CD14-positive monocyte (primary cell): ENCODE data around the gene SLC25A33. TPM values are rescaled to one million over a fixed set of nuclear protein-coding genes. Genes with fewer than 3 reads are reported as not detected.

Experiments
- DNase-seq, 3 donors: peaks; one replicate each; pipeline ENCODE4 v3.0.0-alpha.2; 2011 to 2022
- H2AFZ ChIP-seq: 2 replicates; pipeline ENCODE4 v1.6.0; 2012; ENCODE audit warnings: mild to moderate bottlenecking, low read depth, low read length, inconsistent platforms; ENCODE audit not compliant: insufficient read depth, poor library complexity, severe bottlenecking
- H3K27ac ChIP-seq, 2 donors: 1 replicate in 1 of 2; 2 replicates in 1 of 2; pipeline ENCODE4 v1.5.1; 2012 to 2013; ENCODE audit warnings: low read length in 2 of 2, control low read depth in 1 of 2, inconsistent platforms in 1 of 2, low read depth in 1 of 2, mild to moderate bottlenecking in 1 of 2
- H3K27me3 ChIP-seq, 2 donors: one replicate each; pipeline versions ENCODE4 v1.6.0 to v1.6.1; 2011 to 2013; ENCODE audit warnings: low read length in 2 of 2; ENCODE audit not compliant: control insufficient read depth in 2 of 2, insufficient read depth in 2 of 2
- H3K36me3 ChIP-seq, 2 donors: replicated peaks in 1 of 2; 1 replicate in 1 of 2; 2 replicates in 1 of 2; pipeline versions ENCODE4 v1.5.1 to v1.6.1; 2012 to 2013; ENCODE audit warnings: low read length in 2 of 2, control low read depth in 1 of 2, inconsistent platforms in 1 of 2, mild to moderate bottlenecking in 1 of 2; ENCODE audit not compliant: insufficient read depth in 2 of 2, control insufficient read depth in 1 of 2
- H3K4me1 ChIP-seq, 2 donors: 1 replicate in 1 of 2; 2 replicates in 1 of 2; pipeline versions ENCODE4 v1.5.1 to v1.6.1; 2012 to 2013; ENCODE audit warnings: low read length in 2 of 2, control low read depth in 1 of 2, inconsistent platforms in 1 of 2, mild to moderate bottlenecking in 1 of 2, moderate library complexity in 1 of 2; ENCODE audit not compliant: insufficient read depth in 2 of 2, control insufficient read depth in 1 of 2
- H3K4me2 ChIP-seq: replicated peaks from 2 replicates; pipeline ENCODE3; 2012; ENCODE audit warnings: low read length, moderate library complexity, mild to moderate bottlenecking; ENCODE audit not compliant: poor library complexity, severe bottlenecking; ENCODE audit errors: extremely low read depth
- H3K4me3 ChIP-seq, 3 experiments: fragments of 200-600 bp in 1 of 3; sonication (generic) in 1 of 3; replicated peaks in 1 of 3; 1 replicate in 2 of 3; 2 replicates in 1 of 3; pipeline ENCODE4 v1.5.1; 2011 to 2013; ENCODE audit warnings: low read length in 3 of 3, mild to moderate bottlenecking in 3 of 3, control low read depth in 2 of 3, low read depth in 2 of 3, inconsistent platforms in 1 of 3, moderate library complexity in 1 of 3
- H3K79me2 ChIP-seq: 2 replicates; pipeline ENCODE4 v1.6.0; 2012; ENCODE audit warnings: mild to moderate bottlenecking, control low read depth, inconsistent platforms, low read length, moderate library complexity; ENCODE audit not compliant: insufficient read depth
- H3K9ac ChIP-seq: 2 replicates; pipeline ENCODE4 v1.6.0; 2017; ENCODE audit warnings: low read length, mild to moderate bottlenecking; ENCODE audit not compliant: insufficient read depth, poor library complexity, severe bottlenecking
- H3K9me3 ChIP-seq, 2 donors: replicated peaks in 1 of 2; 1 replicate in 1 of 2; 2 replicates in 1 of 2; pipeline versions ENCODE4 v1.5.1 to v1.6.1; 2012 to 2013; ENCODE audit warnings: low read length in 2 of 2, control low read depth in 1 of 2; ENCODE audit not compliant: control insufficient read depth in 1 of 2, insufficient read depth in 1 of 2
- H4K20me1 ChIP-seq: 2 replicates; pipeline ENCODE4 v1.6.0; 2012; ENCODE audit warnings: mild to moderate bottlenecking, low read length, control low read depth, moderate library complexity; ENCODE audit not compliant: insufficient read depth
- H3K27ac Mint-ChIP-seq, 7 donors: one replicate each; pipeline ENCODE4 v1.8.0; 2020; ENCODE audit warnings: mild to moderate bottlenecking in 7 of 7, mixed read lengths in 7 of 7, moderate library complexity in 6 of 7, inconsistent platforms in 2 of 7
- H3K27me3 Mint-ChIP-seq, 3 donors: one replicate each; pipeline ENCODE4 v1.8.0; 2021 to 2022; ENCODE audit warnings: low read depth in 3 of 3, mild to moderate bottlenecking in 3 of 3, mixed read lengths in 3 of 3, moderate library complexity in 3 of 3, inconsistent platforms in 1 of 3
- H3K36me3 Mint-ChIP-seq, 2 donors: one replicate each; pipeline ENCODE4 v1.8.0; 2020; ENCODE audit warnings: mixed read lengths in 2 of 2, inconsistent platforms in 1 of 2, mild to moderate bottlenecking in 1 of 2
- H3K4me1 Mint-ChIP-seq: one replicate; pipeline ENCODE4 v1.8.0; 2020; ENCODE audit warnings: mild to moderate bottlenecking, mixed read lengths
- H3K4me3 Mint-ChIP-seq, 2 donors: one replicate each; pipeline ENCODE4 v1.8.0; 2020; ENCODE audit warnings: mild to moderate bottlenecking in 2 of 2, mixed read lengths in 2 of 2, moderate library complexity in 1 of 2
- H3K9me3 Mint-ChIP-seq, 7 donors: one replicate each; pipeline ENCODE4 v1.8.0; 2020 to 2022; ENCODE audit warnings: mixed read lengths in 7 of 7, mild to moderate bottlenecking in 6 of 7, moderate library complexity in 6 of 7, inconsistent platforms in 2 of 7
- WGBS: methylation state at CpG from one replicate; pipeline ENCODE4 v1.1.5; 2013; ENCODE audit warnings: missing lambda C conversion rate; ENCODE audit not compliant: insufficient coverage; 5-methylcytosine and 5-hydroxymethylcytosine counted together
- intact Hi-C, 2 donors: fragments of 100-400 bp; cut with micrococcal nuclease; formaldehyde crosslinking; loops; one replicate each; pipeline versions ENCODE4 v1.15.0 to v1.15.1; 2023
- polyA plus RNA-seq, 3 donors: library from polyadenylated mRNA; depleted of rRNA in 1 of 3; unstranded in 2 of 3; stranded (reverse) in 1 of 3; fragments of 300-500 nt in 2 of 3; fragments of >200 nt in 1 of 3; fragmentation: Illumina TruSeq in 2 of 3; gene quantifications; 1 replicate in 2 of 3; 2 replicates in 1 of 3; pipeline ENCODE4 v1.2.3, GENCODE V29; 2012 to 2021
- TF ChIP-seq, protein P1 (sequence below): fragments of 200-600 bp; IDR thresholded peaks from one replicate; pipeline ENCODE4 v1.8.0; 2022; ENCODE audit warnings: antibody characterized with exemption, mild to moderate bottlenecking

Gene SLC25A33
- polyA plus RNA-seq, 3 donors: 2.3 to 6.4 (median 4.4) TPM

DNA sequence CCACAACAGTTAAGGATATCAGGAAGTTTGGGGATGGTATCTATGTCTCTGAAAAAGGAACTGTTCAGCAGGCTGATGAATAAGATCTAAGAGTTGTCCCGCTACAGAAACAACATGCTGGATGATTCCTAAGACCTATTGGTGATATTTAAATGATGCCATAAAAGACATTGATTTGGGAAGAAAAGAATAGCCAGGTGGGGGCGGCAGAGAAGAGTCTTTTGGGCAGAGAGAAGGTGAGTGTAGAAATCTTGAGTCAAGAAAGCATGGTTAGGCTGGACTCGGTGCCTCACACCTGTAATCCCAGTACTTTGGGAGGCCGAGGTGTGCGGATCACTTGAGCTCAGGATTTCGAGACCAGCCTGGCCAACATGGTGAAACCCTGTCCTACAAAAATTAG is 37.6 kb downstream of the SLC25A33 start:
- H4K20me1 ChIP-seq: no peaks in the 10 kb centered on the region
- Mint-ChIP-seq H3K27me3 (peaks cover 0 to 2% (median 0%) of the 10 kb centered on the region in 3 donors), H3K36me3 (peaks cover 53 to 66% of the 10 kb centered on the region in 2 donors), H3K9me3 (no peaks in the 10 kb centered on the region), H3K4me3 (no peak overlapping the region), H3K4me1 (no peaks in the 10 kb centered on the region), H3K27ac (peak overlapping the region in 1 of 7 donors; percentile 12)
- 96% methylated on average over 6 of the region's 6 CpGs for WGBS
- no peak overlapping the region for H3K4me2 ChIP-seq
- intact Hi-C loops: no loop called here
- peaks cover 26 to 64% of the 10 kb centered on the region in 2 donors for H3K36me3 ChIP-seq
- TF ChIP-seq, protein P1, sequence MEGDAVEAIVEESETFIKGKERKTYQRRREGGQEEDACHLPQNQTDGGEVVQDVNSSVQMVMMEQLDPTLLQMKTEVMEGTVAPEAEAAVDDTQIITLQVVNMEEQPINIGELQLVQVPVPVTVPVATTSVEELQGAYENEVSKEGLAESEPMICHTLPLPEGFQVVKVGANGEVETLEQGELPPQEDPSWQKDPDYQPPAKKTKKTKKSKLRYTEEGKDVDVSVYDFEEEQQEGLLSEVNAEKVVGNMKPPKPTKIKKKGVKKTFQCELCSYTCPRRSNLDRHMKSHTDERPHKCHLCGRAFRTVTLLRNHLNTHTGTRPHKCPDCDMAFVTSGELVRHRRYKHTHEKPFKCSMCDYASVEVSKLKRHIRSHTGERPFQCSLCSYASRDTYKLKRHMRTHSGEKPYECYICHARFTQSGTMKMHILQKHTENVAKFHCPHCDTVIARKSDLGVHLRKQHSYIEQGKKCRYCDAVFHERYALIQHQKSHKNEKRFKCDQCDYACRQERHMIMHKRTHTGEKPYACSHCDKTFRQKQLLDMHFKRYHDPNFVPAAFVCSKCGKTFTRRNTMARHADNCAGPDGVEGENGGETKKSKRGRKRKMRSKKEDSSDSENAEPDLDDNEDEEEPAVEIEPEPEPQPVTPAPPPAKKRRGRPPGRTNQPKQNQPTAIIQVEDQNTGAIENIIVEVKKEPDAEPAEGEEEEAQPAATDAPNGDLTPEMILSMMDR: no peak
- no peaks in the 10 kb centered on the region for H3K79me2 ChIP-seq
- H3K9ac ChIP-seq: no peak overlapping the region
- no peak overlapping the region for H2AFZ ChIP-seq
- H3K27me3 ChIP-seq: no peaks in the 10 kb centered on the region
- H3K9me3 ChIP-seq: no peaks in the 10 kb centered on the region
- H3K4me3 ChIP-seq: no peak overlapping the region
- H3K4me1 ChIP-seq: no peaks in the 10 kb centered on the region
- H3K27ac ChIP-seq: no peak overlapping the region
- no peak for DNase-seq

DNA sequence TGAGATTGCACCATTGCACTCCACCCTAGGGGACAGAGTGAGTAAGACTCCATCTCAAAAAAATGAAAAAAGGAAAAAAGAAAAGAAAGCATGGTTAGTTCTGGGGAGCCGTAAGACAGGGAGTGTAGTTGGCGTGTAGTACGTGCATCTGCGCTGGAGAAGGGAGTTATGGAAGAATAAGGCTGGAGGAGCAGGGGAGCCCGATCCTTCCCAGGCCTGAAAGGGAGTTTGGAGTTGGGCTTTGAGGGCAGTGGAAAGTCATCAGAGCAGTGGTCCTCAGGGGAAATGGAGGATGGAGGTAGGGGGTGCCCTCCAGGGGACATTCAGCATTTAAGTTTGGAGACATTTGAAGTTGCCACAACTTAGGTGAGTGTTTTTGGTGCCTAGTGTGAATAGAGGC is 38.2 kb downstream of the SLC25A33 start:
- H3K27ac Mint-ChIP-seq: peak overlapping the region in 1 of 7 donors; percentile 12
- intact Hi-C loops: no loop called here

More for the DNA sequence above, 38.2 kb downstream of the SLC25A33 start:
- 100% methylated on average over 5 of the region's 5 CpGs for WGBS
- no peak overlapping the region for H2AFZ ChIP-seq
- H3K4me2 ChIP-seq: no peak overlapping the region
- Mint-ChIP-seq H3K27me3 (peaks cover 0 to 2% (median 0%) of the 10 kb centered on the region in 3 donors), H3K4me3 (no peak overlapping the region), H3K36me3 (peaks cover 56 to 65% of the 10 kb centered on the region in 2 donors), H3K4me1 (no peaks in the 10 kb centered on the region), H3K9me3 (no peaks in the 10 kb centered on the region)
- no peaks in the 10 kb centered on the region for H3K4me1 ChIP-seq
- no peaks in the 10 kb centered on the region for H3K9me3 ChIP-seq
- H3K79me2 ChIP-seq: no peaks in the 10 kb centered on the region
- H3K4me3 ChIP-seq: no peak overlapping the region
- no peak for DNase-seq
- H3K9ac ChIP-seq: no peak overlapping the region
- H4K20me1 ChIP-seq: no peaks in the 10 kb centered on the region
- peaks cover 30 to 64% of the 10 kb centered on the region in 2 donors for H3K36me3 ChIP-seq
- H3K27ac ChIP-seq: no peak overlapping the region
- no peaks in the 10 kb centered on the region for H3K27me3 ChIP-seq
- TF ChIP-seq, protein P1: no peak
